Right lobe of liver (tissue), 4 donors: Measurements from ENCODE around the gene KIF2A.

ENCODE experiments used
- POLR2A ChIP-seq: fragments of 450-650 bp; IDR thresholded peaks from one replicate; pipeline ENCODE4 v1.6.1; 2017; ENCODE audit warnings: antibody characterized with exemption, mild to moderate bottlenecking
- TF ChIP-seq, protein P1 (sequence below), 4 donors: fragments of 200-600 bp in 3 of 4; fragments of 450-650 bp in 1 of 4; IDR thresholded peaks; one replicate each; pipeline versions ENCODE4 v1.5.1 to v1.8.0; 2016 to 2022; ENCODE audit warnings: antibody characterized with exemption in 4 of 4, mild to moderate bottlenecking in 2 of 4
- donor health status: DM: no; HTN: no; CAD: no.
- donor health status: DM: no; HTN: no; CAD: no.
- donor health status: DM: no; HTN: yes; CAD: no.

DNA sequence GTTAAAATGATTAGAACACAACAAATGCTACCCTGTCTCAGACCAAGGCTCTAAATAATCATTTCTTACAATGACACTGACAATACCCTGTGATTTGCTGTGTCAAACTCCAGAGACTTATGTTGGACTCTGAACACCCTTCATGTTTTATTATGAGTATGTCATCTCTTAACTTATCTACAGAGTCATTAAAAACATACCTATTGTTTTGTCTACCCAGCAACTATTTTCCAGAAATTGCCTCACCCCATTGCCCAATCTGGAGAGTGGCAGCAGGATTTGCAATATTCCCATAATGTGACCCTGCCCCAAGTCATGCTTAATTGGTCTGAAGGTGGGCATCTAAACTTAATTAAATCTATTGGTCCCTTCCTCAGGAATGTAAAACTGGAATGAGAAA, 23.0 kb upstream of the KIF2A start:
- TF ChIP-seq, protein P1, sequence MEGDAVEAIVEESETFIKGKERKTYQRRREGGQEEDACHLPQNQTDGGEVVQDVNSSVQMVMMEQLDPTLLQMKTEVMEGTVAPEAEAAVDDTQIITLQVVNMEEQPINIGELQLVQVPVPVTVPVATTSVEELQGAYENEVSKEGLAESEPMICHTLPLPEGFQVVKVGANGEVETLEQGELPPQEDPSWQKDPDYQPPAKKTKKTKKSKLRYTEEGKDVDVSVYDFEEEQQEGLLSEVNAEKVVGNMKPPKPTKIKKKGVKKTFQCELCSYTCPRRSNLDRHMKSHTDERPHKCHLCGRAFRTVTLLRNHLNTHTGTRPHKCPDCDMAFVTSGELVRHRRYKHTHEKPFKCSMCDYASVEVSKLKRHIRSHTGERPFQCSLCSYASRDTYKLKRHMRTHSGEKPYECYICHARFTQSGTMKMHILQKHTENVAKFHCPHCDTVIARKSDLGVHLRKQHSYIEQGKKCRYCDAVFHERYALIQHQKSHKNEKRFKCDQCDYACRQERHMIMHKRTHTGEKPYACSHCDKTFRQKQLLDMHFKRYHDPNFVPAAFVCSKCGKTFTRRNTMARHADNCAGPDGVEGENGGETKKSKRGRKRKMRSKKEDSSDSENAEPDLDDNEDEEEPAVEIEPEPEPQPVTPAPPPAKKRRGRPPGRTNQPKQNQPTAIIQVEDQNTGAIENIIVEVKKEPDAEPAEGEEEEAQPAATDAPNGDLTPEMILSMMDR (IDR thresholded peaks at IDR 0.05): no peak
- no peak for TF ChIP-seq POLR2A
